Effector CD4-positive, alpha-beta T cell (primary cell): ENCODE data around the gene DDX42.

Source experiments
- DNase-seq: peaks from one replicate; pipeline ENCODE4 v3.0.0-alpha.2; 2020

DDX42 gene

DNA sequence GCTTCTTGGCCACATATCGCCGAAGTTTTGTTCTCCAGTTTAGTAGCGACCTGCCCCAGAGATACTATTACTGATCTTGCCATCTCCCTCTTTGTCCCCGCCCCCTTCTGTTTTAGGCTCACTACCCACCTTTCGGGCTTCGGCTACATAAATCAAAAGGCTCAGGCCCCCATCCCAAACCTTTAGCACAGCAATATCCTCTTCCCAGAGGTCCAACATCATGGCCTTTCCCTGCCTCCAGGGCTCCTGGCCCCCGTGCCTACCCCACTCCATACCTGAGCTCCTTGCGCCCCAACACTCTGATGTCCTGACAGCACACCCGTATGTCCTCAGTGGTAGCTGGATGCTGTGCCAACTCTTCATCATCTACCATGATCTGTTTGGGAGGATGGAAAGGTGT lies 50.4 kb downstream of the DDX42 start:
- no peak for DNase-seq

DNA sequence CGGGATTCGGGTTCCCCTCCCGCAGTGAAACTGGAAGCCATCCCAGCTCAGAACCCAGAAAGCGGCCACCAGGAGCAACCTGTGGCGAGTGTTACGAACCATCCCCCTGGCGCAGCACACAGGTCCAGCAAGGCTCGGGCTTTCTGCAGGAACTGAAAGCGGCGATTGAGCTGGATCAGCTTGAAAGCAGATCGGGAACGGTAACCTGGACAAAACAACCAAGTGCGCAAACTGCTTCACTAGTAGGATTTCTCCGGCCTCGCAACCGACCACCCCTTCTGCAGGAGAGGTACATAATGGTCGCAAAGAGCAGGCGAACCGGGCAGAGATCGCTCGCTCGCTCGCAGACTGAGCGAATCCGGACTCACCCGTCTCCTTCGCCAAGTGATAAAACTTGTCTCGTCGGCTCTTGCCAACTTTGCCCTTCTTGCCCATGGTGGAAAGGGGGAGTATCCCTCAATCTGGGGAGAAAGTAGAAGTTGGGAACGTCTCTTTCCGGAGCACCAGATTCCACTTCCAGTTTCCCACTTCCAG lies 52.6 kb downstream of the DDX42 start:
- no peak for DNase-seq

DNA sequence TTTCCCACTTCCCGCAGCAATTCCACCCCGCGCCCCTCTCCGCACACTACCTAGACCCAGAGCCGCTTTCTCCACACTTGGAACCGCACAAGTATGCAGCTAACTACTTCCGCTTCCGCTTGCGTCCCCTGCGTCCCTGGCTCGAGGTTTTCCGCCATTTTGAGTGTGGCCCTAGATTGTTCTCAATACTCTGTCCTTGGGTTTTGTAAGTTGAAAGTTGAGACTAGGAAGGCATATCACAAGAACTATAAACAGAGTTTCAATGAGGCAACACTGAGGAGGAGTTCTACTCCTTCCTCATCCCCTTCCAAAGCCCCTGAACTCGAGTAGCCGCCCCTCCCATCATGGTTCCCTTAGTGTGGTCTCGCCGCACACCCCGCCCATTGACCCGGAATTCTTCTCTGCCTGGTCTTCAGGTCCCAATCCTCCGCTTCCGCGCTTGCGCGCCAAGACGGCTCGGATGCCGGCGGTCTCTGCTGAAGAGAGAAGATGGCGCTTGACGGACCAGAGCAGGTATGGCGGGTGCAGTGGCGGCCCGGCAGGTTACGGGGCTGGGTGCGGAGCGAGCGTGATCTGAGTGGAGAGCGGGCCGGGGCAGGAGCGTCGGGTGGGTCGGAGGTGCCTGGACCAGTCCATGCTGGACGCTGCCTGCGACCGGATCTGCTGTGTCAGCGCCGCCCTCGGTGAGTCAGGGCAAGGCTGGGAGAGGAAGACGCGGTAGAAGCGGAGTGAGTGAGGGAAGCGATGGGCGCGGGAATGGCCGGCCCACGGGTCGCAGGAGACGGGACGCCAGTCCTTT lies 53.2 kb downstream of the DDX42 start, which contains the start of the genes FTSJ3 and PSMC5:
TSS of gene FTSJ3 (minus strand) at position 662 of the 799 bp plus-strand sequence. CDS start 761 bp downstream, outside the sequence.
TSS of gene PSMC5 (plus strand) at position 430 of the 799 bp plus-strand sequence. CDS start at position 490, 60 bp downstream.
- peak; percentile 94 for DNase-seq

DNA sequence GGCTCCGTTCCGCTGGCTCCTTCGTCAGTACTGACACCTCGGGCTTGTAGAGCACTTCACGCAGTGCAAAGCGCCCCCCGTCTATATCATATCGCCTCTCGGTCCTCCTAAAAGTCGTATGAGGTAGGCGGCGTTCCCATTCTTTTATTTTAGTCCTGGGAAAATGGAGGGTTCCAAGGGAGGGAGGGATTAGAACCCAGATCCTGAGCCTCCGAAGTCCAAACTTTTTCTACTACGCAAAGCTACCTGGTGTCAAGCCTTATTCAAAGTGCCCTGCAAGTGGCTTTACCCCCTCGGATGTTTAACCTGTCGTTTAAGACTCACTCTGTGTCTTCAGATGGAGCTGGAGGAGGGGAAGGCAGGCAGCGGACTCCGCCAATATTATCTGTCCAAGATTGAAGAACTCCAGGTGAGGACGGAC lies 53.8 kb downstream of the DDX42 start:
- DNase-seq: no peak

DNA sequence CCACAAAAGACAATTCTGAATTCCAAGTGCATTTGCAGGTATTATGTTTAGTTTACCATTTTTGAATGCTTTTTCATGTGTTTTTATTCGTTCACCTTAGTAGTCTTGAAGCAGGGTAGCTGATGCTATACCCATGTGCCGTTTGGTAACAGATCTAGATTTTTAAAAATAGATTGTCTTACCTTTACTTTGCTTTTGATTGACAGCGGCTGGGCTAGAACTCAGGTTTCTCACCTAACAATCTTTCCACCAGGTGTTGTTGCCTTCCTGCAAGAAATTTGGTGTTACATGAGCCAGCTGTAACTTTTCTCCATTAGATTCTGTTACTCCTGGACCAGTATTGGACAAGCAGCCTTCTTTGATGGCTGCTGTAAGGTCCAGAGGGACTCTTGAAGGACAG lies 55.0 kb downstream of the DDX42 start:
- no peak for DNase-seq

DNA sequence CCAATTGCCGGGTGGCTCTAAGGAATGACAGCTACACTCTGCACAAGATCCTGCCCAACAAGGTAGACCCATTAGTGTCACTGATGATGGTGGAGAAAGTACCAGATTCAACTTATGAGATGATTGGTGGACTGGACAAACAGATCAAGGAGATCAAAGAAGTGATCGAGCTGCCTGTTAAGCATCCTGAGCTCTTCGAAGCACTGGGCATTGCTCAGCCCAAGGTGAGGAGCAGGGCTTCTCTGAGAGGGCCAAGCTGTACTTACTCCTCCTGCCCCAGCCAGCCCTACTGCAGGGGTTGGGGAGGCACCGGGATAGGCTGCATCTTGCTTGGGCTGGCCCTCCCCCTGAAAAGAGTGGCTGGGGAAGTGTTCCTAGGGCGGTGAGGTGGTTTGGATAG lies 56.3 kb downstream of the DDX42 start:
- DNase-seq: no peak

DNA sequence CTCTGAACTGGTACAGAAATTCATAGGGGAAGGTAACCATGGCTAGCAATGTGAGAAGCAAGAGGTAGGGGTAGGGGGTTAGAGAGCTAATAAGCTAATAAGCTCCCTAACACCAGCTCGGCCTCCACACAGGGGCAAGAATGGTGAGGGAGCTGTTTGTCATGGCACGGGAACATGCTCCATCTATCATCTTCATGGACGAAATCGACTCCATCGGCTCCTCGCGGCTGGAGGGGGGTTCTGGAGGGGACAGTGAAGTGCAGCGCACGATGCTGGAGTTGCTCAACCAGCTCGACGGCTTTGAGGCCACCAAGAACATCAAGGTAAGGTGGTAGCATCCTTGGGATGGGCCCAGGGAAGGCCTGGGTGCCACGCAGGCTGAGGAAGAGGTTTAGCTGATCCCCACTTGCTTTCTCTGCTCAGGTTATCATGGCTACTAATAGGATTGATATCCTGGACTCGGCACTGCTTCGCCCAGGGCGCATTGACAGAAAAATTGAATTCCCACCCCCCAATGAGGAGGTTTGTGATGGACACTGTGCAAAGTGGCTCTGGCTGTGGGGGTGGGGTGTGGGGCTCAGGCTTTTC lies 57.0 kb downstream of the DDX42 start:
- no peak for DNase-seq

DNA sequence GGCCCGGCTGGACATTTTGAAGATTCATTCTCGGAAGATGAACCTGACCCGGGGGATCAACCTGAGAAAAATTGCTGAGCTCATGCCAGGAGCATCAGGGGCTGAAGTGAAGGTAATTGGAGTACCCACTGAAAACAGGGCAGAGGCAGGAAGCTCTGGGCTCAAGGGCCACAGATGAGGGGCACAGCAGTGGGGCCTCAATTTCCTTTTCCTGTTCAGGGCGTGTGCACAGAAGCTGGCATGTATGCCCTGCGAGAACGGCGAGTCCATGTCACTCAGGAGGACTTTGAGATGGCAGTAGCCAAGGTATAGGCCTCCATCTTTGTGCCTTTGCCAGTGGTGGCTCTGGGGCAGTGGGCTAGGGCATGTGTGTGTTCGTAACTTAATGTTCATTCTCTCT lies 57.5 kb downstream of the DDX42 start:
- no peak for DNase-seq

DNA sequence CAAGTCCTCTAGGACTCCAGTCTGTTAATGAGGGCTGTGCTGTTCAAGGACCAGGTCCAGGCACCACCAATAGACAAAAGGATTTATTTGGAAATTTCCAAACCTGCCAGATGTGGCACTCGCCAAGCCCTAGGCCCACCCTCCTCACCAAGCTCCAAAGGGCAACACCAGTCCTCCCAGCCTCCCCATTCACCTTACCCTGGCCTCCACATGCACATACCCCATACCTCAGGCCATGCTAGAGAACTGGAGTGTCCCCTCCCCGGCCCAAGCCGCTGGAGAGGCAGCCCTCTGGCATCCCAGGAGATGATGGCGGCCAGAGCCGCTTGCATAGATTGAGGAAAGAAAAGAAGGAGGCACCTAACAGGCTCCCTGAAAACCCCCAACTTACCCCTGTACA lies 58.0 kb downstream of the DDX42 start:
- no peak for DNase-seq

DNA sequence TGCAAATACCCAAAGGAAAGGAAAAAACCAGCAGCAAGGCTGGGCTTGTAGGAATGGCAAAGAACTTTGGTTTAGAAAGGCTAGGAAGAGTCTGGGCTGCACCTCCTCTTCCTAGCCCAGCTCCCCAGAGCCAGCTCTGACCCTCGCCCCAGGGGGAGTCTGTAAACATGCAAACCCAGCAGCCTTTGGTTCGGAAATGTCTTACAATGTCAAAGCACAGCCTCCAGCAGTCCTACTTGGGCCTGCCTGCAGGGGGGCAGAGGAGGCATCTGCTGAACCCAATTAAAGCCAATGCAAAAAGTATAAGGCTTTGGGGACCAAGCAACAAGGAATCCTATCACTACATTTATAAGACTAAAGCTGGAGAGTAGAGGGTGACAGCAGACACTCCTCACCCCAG lies 58.5 kb downstream of the DDX42 start:
- DNase-seq: no peak

DNA sequence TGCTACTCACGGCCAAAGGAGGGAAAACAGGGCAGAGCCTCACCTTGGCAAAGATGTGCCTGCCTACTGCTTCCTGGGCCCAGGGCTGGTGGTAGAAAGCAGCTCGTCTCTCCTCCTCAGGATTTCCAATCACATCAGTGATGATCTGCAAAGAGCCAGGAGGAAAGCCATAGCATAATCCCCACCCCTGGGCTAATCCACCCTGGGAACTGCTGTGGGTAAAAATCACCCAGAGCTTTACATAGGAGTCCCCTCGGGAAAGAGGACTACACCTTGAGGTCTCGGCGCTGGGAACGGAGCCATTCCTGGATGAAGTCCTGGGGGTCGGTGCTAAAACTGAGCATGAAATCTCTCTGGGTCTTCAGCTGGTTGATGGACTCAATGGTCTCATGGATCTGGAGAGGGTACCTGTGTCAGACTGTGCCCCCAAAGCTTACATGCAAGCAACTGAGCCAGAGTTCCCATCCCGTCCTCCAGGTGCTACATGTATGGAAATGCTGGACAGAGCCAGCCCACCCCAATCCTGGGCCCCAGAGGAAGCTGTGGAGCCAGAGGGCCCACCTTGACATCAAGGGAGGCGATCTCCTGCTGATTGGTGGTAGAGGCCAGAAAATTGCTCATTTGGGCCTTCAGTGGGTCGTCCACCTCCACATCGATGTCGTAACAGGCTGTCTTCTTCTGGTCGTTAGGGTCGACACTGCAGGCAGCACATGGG lies 59.2 kb downstream of the DDX42 start:
- DNase-seq: no peak

DNA sequence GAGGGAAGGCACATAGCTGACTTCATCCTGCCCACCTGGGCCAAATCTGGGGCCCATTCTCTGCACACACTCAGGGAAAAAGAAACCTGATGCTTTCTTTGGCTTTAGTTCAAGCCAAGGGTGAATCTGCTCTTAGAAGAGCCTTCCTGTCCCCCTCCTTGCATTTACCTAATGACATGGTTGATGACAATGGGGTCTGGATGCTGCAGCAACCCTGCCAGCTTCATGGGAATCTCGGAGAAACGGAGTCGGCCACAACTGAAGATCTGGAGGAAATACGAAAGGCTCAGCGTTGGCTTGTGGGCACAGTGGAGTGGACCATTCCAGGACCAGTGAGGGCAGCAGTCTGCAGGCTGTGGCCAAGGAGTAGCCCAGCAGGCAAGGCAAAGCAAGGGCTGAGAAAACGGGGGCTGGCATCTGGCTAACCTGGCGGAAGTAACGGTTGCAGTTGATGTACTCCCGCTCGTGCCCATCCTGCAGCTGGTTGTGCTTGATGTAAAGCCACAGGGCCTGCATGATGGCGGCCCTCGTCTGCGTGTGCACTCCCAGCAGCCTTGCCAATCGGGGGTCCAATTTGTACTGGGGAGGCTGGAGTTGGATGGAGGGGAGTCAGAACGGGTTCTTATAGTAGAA lies 59.9 kb downstream of the DDX42 start:
- DNase-seq: no peak

DNA sequence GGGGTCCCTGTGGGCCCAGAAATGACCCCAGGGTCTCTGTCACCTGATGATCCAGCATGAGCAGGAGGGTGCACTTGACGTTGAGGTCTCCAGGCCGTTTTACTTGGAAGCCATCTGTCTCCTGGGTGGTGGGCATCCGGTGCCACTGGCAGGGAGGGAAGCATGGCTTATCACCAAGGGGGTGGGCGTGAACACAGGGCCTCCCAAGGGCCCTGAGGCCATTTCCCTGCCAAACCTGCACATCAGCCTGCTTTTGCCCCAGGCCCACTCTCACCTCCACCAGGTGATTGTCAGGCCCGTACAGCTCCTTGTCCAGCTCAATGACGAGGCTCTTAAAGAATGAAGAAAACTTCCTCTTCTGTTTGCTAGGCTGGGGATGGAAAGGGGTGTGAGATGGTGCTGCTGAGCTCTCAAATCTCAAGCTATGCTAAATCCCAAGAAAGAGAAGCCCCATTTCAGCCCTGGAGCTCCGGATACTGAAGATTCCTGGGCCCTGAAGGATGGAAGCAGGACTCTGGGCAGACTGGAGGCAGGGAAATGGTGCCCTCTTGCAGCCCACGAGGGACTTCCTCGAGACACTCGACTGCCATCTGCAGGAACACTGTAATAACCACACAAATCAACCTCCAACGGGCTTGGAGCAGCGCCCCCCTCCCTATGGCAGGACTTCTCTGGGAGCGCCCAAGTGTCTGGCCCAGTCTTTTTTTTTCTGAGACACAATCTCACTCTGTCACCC lies 60.6 kb downstream of the DDX42 start:
- DNase-seq: peak; percentile 58

DNA sequence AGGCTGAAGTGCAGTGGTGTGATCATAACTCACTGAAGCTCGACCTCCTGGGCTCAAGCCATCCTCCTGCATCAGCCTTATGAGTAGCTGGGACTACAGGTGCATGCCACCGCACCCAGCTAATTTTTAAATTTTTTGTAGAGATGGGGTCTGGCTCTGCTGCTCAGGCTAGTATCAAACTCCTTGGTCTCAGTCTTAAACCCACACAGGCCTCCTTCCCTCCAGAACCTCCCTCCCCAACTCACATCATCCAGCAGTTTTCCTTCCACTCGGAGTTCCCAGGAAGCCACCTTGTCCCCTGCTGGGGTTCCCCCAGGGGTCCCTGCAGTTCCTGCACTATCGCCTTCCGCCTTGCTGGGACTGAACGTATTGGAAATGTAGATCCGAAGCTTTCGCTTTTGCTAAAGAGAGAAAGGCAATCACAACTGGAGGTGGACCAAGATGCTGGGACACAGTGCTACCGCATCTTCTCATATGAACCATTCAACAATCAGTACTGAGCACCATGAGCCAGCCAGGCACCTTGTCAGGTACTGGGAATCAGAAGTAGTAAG lies 61.3 kb downstream of the DDX42 start:
- no peak for DNase-seq

DNA sequence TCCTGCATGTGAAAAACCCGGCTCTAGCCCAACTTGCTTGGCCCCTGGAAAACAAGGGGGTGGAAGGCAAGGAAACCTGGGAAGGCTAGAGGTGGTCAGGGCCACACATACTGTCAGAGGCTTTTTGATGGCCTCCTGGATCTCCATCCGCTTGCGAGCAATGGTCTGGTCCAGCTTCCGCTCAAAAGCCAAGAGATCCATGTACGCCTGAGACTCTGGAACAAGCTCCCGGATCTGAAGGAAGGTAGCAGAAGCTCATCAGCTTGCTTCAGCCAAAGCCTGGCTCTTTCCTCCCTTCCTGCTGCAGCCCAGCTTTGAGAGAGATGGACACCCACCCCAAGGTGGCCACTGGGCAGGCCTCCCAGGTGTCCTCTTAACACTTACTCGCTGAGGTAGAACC lies 62.8 kb downstream of the DDX42 start:
- DNase-seq: no peak

DNA sequence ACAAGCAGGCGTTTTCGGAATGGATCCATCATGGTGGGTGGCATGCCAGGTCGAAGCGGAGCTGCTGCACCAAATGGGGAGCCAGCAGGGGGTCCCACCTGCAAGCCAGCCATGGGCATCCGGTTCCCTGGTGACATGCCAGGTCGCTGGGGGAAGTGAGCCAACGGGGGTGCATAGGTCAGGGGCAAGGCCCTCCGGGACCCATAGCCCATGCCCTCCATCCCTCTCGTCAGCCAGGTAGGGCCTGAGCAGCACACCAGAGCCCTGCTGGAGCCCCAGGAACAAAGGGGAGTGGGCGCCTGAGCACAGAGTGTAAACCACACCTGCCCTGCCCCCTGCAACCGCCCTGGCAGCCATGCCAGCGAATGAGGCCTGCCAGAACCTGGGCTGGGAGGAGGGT lies 63.5 kb downstream of the DDX42 start:
- DNase-seq: no peak

DNA sequence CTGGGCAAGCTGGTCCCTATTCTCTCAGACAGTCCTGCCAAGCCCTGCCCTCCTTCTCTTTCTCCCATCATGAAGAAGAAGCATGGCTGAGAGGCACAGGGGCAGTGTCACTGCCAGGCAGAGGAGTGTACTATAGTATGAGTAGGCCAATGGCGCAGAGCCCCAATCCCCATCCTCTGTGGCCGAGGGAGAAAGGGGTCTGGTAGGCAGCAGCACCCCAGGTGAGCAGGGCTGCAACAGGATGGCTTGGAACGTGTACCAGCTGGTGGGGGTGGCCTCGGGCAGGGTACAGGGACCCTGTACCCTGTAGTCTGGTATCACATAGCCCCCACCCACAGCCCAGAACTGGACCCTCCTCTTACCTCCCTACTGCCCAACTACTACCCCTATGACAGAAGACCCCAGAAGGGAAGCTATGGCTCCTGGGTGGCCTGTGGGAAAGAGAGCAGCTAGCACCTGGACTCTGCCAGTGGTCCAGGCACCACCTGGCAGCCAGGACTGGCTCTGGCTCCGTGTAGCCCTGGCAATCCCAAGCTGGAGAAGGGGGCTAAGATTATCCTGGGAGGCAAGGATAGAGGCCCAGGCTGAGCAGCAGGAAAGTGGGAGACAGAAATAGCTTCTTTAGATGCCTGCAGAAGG lies 64.1 kb downstream of the DDX42 start:
- DNase-seq: no peak

DNA sequence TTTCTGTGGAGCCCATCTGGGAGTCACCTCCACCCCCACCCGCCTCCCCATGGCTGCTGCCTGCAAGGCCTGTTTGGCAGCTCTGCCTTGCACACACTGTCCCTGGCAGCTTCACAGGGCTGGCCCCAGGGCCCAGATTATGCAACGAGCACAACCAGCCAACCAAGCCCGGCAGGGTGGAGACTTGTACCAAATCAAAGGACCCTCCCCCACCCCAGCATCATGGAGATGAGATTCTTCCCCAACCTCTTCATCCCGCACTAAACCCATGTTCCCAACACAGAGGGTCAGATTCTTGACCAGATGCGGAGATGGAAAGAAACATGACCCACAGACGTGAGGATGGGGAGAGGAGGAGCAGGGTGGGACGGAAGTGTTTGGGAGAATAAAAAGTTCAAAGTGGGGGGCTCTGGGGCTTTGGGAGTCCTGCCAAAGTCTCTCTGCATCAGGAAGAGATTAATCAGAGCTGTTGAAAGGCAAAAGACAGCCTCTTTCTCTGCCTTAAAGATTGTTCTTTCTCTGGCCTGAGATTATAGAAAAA lies 64.7 kb downstream of the DDX42 start:
- no peak for DNase-seq

DNA sequence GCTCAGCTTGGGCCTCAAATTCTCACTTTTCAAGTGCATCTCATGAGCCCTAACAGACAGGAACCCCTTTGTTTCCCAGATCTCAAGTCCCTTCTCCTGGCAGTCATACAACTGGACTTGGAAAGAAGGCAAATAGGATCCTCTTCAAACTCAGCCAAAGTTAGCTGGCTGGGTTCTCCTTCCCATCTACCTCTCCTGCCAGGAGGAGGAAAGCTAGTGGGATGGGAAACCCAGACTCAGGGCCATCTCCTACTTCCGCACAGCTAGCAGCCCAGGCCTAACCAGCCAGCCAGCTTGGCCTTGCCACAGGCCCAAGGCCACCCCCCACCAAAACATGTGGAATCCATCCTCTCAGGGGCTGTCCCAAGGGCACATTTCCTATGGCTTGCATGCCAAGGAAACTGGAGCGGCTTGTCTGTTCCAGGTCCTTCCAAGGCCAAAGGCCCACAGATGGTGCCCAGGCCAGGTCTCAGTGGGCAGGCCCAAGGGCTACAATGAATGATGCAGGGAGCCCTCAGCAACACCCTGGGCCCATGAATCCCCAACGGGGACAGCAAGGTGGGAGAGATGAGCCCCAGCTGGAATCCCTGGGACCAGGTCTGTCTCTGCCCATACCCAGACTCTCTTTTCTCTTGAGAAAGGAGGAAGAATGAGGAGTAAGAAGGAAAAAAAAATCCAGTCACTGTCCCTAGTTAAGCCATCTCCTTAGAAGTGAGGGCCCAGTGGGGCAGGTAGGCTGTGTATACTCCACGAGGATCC lies 66.8 kb downstream of the DDX42 start:
- DNase-seq: no peak
